Measurements from ENCODE around the gene PLD5. TPM values are rescaled to one million over a fixed set of nuclear protein-coding genes. Genes with fewer than 3 reads are reported as not detected.
"Not testable (repeated sequence)": the region's sequence is repeated elsewhere in the genome, so short reads cannot be mapped to it uniquely, and the experiment has no call there.

PLD5 gene
- total RNA-seq, 2 donors from 2014 or later, result 0.27 TPM; not detected in 1

DNA sequence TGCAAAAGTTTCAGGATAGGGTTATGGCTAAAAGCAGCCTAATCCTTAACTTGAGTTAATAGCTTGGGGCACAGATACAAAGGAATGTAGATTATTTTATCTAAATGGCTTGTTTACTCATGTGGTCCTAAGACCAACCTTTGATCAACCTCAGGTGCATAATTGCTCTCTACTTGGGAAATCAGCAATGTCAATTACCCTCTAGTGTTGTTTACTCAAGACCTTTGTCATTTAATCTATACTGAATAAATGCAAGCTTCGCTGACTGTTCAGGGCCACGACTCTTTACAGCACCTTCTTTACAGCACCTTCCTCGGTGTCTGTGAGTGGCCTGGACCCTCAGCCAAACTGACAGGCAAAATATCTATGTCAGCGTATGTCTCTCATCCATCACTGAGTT, 308.1 kb downstream of the PLD5 start:
- H3K27ac ChIP-seq, result no peak overlapping the region
- no peaks in the 10 kb centered on the region for H3K27me3 ChIP-seq
- no peaks in the 10 kb centered on the region for H3K36me3 ChIP-seq
- TF ChIP-seq, protein P1, sequence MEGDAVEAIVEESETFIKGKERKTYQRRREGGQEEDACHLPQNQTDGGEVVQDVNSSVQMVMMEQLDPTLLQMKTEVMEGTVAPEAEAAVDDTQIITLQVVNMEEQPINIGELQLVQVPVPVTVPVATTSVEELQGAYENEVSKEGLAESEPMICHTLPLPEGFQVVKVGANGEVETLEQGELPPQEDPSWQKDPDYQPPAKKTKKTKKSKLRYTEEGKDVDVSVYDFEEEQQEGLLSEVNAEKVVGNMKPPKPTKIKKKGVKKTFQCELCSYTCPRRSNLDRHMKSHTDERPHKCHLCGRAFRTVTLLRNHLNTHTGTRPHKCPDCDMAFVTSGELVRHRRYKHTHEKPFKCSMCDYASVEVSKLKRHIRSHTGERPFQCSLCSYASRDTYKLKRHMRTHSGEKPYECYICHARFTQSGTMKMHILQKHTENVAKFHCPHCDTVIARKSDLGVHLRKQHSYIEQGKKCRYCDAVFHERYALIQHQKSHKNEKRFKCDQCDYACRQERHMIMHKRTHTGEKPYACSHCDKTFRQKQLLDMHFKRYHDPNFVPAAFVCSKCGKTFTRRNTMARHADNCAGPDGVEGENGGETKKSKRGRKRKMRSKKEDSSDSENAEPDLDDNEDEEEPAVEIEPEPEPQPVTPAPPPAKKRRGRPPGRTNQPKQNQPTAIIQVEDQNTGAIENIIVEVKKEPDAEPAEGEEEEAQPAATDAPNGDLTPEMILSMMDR (IDR thresholded peaks at IDR 0.05), result no peak
- no peak for DNase-seq
- no peak overlapping the region for H3K4me3 ChIP-seq
- H3K9me3 ChIP-seq, result no peaks in the 10 kb centered on the region
- no peak overlapping the region for H3K9ac ChIP-seq (ENCODE audit: low read depth in 2 of 2, low read length in 2 of 2)
- intact Hi-C loops (cut with DNase I), result no loop called here
- no peaks in the 10 kb centered on the region for H3K4me1 ChIP-seq

DNA sequence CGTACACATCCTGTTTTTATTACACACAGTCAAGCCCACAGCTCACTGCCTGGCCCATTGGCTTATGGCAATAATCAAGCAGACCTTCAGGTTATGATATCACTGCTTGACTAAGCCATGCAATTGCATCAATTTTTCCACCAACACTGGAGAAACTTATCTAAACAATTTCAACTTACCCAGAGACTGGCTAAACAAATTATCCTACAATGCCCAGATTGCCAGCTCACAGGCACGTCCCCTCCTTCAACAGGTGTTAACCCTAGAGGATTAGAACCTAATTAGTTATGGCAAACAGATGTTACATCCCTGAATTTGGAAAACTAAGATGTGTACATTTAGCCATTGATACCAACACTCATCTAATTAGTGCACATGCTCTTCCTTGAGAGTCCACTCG, 310.0 kb downstream of the PLD5 start:
- DNase-seq; H3K36me3 ChIP-seq; H3K27me3 ChIP-seq; intact Hi-C loops (cut with DNase I); H3K4me1 ChIP-seq; H3K9ac ChIP-seq (ENCODE audit: low read depth in 2 of 2, low read length in 2 of 2); H3K27ac ChIP-seq; H3K9me3 ChIP-seq; H3K4me3 ChIP-seq: not testable (repeated sequence)

DNA sequence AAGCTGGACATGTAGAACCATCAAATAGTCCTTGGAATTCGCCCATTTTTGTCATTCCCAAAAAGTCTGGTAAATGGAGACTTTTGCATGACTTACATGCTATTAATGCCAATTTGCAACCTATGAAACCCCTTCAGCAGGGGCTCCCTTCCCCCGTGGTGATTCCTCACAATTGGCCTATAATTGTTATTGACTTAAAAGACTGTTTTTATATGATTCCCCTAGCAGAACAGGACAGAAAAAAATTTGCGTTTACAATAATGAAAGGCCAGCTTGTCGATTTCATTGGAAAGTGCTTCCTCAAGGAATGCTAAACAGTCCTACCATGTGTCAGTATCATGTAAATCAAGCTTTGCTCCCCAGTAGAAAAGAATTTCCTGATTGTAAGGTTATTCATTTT, 311.5 kb downstream of the PLD5 start:
- H3K4me1 ChIP-seq; H3K4me3 ChIP-seq; H3K9me3 ChIP-seq; H3K27ac ChIP-seq; H3K27me3 ChIP-seq; DNase-seq; H3K36me3 ChIP-seq; H3K9ac ChIP-seq (ENCODE audit: low read depth in 2 of 2, low read length in 2 of 2); intact Hi-C loops (cut with DNase I): not testable (repeated sequence)

DNA sequence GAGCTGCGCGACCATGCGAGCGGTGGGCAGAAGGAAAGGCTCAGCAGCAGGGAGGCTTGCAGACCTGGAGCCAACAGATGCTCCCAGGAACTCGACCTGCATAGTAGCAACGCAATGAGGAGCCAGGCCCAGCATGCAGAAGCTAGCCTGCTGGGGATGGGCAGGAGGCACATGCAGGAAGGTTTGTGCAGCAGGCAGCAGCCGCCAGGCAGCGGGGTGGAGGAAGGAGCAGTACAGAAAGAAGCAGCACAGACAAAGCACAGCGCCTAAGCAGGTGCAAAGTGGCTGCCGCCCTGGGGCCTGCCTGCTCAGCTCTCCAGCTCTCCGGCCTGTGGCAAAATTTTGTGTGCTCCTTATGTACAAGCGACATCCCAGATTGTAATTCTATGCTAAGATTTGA, 312.1 kb downstream of the PLD5 start:
- intact Hi-C loops (cut with DNase I), result no loop called here
- DNase-seq, result no peak

DNA sequence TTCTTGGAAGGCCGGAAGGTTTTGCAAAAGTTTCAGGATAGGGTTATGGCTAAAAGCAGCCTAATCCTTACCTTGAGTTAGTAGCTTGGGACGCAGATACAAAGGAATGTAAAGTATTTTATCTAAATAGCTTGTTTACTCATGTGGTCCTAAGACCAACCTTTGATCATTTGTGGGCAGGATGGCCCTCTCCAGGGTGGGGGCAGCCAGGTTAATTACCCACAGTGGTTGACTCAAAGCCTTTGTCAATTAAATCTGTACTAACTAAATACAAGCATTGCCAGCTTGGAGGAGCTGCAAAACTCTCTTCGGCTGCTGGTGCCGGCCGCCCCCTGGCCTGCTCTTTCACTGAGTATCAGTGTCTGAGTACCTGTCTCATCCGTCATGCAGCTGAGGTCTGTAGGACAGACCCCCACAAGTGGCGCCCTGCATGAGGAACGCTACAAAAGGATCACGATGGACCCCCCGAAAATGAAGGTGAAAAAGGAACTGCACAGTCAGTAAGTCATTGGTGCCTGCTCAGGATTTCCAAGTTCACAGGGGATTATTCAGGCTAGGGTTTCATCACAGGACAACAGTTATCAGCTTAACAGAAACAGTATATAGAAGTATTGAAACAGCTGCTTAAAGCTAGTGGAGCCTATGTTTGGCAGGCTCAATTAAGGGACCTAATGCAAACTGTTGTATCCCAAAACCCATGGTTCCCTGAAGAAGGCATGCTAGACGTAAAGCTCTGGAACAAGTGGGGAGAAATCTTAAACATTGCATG, 313.1 kb downstream of the PLD5 start:
- intact Hi-C loops (cut with DNase I), result no loop called here
- Histone ChIP-seq H3K4me1 (no peaks in the 10 kb centered on the region), H3K9ac (ENCODE audit: low read depth in 2 of 2, low read length in 2 of 2) (no peak overlapping the region), H3K27me3 (no peaks in the 10 kb centered on the region), H3K36me3 (no peaks in the 10 kb centered on the region), H3K4me3 (no peak overlapping the region), H3K9me3 (no peaks in the 10 kb centered on the region), H3K27ac (no peak overlapping the region)
- no peak for DNase-seq
- TF ChIP-seq, protein P1 (IDR thresholded peaks at IDR 0.05), result no peak

More for the DNA sequence above, 312.1 kb downstream of the PLD5 start:
- Histone ChIP-seq H3K9me3 (no peaks in the 10 kb centered on the region), H3K36me3 (no peaks in the 10 kb centered on the region), H3K4me3 (no peak overlapping the region), H3K4me1 (no peaks in the 10 kb centered on the region), H3K27ac (no peak overlapping the region), H3K9ac (ENCODE audit: low read depth in 2 of 2, low read length in 2 of 2) (no peak overlapping the region), H3K27me3 (no peaks in the 10 kb centered on the region)
- TF ChIP-seq, protein P1 (IDR thresholded peaks at IDR 0.05), result no peak

DNA sequence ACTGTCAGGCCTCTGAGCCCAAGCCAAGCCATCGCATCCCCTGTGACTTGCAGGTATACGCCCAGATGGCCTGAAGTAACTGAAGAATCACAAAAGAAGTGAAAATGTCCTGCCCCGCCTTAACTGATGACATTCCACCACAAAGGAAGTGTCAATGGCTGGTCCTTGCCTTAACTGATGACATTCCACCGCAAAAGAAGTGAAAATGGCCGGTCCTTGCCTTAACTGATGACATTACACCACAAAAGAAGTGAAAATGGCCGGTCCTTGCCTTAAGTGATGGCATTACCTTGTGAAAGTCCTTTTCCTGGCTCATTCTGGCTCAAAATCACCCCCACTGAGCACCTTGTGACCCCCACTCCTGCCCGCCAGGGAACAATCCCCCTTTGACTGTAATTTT, 314.2 kb downstream of the PLD5 start:
- H3K36me3 ChIP-seq; H3K4me3 ChIP-seq; H3K4me1 ChIP-seq; DNase-seq; intact Hi-C loops (cut with DNase I); H3K9ac ChIP-seq (ENCODE audit: low read depth in 2 of 2, low read length in 2 of 2); H3K27me3 ChIP-seq; H3K9me3 ChIP-seq; H3K27ac ChIP-seq: not testable (repeated sequence)

DNA sequence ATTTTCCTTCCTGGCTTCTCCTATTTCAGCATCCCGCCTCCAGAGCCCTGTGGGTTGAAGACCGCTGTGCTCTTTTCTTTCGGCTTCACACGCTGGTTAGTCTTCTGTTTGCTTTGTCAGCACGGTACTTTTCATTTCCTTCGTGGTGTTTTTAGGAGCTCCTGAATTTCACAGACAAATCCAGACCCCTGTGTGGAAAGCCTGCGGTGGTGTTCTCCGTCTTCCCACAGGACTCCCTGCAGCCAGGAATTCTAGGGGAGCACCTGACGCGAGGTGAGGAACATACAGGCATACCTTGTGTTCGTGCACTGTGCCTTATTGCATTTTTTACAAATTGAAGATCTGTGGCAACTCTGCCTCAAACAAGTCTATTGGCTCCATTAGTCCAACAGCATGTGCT, 315.4 kb downstream of the PLD5 start:
- H3K9me3 ChIP-seq, result no peaks in the 10 kb centered on the region
- no peaks in the 10 kb centered on the region for H3K27me3 ChIP-seq
- H3K4me3 ChIP-seq, result no peak overlapping the region
- H3K36me3 ChIP-seq, result no peaks in the 10 kb centered on the region
- no peak overlapping the region for H3K27ac ChIP-seq
- TF ChIP-seq, protein P1 (IDR thresholded peaks at IDR 0.05), result no peak
- DNase-seq, result no peak
- H3K9ac ChIP-seq (ENCODE audit: low read depth in 2 of 2, low read length in 2 of 2), result no peak overlapping the region
- intact Hi-C loops (cut with DNase I), result no loop called here
- H3K4me1 ChIP-seq, result no peaks in the 10 kb centered on the region

All from colonic mucosa (tissue), 4 donors.